Posterior cingulate gyrus (tissue), 11 donors: ENCODE measurements around the gene VPS4B.
A peak's percentile ranks its signal among the peaks of the same experiment; 100 is the strongest.
"Not testable (repeated sequence)": the region's sequence is repeated elsewhere in the genome, so short reads cannot be mapped to it uniquely, and the experiment has no call there.

Experiments
- DNase-seq, 10 donors: peaks; one replicate each; pipeline versions ENCODE4 v3.0.0 to v3.0.0-alpha.2; 2020 to 2021; ENCODE audit warnings: mixed read lengths in 3 of 10
- intact Hi-C: fragments of 100-400 bp; cut with DNase I; formaldehyde crosslinking; loops from one replicate; pipeline ENCODE4 v1.15.1; 2023

VPS4B gene

DNA sequence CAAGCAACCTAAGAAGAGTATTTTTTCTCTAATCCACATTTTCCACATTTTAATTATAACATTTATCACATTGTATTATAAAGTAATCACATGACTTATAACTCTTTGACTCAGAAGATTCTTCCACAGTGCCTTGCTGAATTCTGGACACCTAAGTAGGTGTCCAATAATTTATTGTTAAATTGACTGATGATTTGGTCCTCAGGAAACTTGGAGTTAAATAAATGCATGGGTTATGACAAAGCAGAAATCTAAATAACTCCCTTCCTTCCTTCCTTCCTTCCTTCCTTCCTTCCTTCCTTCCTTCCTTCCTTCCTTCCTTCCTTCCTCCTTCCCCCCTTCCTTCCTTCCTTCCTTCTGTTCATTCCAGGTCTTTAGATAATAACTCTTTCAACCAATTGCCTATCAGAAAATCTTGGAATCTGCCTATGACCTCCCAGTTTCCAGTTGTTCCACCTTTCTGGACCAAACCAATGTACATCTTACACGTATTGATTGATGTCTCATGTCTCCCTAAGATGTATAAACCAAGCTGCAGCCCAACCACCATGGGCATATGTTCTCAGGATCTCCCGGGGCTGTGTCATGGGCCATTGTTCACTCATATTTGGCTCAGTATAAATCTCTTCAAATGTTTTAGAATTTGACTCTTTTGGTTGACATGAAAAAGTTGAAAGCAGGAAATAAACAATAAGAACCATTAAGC is 44.8 kb downstream of the VPS4B start:
- intact Hi-C loops = no loop called here
- DNase-seq = no peak

DNA sequence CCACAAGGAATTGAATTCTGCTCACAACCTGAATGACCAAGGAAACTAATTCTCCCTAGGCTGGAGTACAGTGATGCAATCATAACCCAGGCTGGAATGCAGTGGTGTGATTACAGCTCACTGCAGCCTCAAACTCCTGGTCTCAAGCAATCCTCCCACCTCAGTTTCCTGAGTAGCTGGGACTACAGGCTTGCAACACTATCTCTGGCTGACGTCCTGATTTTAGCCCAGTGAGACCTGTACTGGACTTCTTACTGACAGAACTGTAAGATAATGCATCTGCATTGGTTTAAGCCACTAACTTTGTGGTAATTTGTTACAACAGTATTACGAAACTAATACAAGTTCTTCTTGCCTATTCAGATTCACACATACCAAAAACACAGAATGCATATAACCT is 45.7 kb downstream of the VPS4B start:
- no peak for DNase-seq
- intact Hi-C loops = no loop called here

DNA sequence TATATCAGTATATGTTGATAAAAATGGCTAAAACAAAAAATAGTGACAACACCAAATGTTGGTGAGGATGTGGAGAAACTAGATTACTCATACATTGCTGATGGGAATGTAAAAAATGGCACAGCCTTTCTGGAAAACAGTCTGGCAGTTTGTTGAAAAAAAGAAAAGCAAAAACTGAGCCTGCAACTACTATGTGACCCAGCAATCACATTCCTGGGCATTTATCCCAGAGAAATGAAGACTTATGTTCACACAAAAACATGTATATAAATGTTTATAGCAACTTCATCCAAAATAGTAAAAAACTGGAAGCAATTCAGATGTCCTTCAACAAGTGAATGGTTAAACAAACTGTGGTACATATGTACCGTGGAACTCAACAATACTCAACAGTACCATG is 47.7 kb downstream of the VPS4B start:
- intact Hi-C loops = no loop called here

DNA sequence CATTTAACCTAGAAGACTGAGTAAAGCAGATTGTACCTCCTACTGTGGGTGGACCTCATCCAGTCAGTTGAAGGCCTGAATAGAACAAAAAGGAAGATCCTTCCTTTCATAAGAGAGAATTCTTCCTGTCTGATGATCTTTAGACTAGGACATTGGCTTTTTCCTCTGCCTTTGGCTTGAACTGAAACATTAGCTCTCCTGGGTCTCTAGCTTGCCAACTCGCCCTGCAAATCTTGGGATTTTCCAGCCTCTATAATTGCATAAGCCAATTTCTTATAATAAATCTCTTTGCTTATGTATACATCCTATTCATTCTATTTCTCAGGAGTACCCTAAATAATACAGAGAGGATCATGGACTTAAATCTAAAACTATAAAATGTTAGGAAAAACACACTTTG is 49.1 kb downstream of the VPS4B start:
- intact Hi-C loops = no loop called here
- DNase-seq = no peak

More for the DNA sequence above, 47.7 kb downstream of the VPS4B start:
- no peak for DNase-seq

DNA sequence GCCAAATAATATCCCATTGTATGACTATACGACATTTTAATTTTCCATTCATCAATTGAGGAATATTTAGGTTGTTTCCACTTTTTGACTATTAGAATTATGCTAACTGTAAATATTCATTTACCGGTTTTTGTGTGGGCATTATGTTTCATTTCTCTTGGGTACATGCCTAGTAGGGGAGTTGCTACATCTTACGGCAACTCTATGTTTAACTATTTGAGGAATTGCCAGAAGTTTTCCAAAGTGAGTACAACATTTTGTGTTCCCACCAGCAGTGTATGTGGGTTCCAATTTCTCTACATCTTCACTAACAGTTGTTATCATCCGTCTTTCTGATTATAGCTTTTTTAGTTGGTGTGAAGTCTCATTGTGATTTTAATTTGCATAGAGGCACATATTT is 53.7 kb downstream of the VPS4B start:
- DNase-seq = no peak
- intact Hi-C loops = loop anchor here (5.0 kb wide), 1 partner anchor 69 kb away; no protein-coding TSS in a partner anchor

DNA sequence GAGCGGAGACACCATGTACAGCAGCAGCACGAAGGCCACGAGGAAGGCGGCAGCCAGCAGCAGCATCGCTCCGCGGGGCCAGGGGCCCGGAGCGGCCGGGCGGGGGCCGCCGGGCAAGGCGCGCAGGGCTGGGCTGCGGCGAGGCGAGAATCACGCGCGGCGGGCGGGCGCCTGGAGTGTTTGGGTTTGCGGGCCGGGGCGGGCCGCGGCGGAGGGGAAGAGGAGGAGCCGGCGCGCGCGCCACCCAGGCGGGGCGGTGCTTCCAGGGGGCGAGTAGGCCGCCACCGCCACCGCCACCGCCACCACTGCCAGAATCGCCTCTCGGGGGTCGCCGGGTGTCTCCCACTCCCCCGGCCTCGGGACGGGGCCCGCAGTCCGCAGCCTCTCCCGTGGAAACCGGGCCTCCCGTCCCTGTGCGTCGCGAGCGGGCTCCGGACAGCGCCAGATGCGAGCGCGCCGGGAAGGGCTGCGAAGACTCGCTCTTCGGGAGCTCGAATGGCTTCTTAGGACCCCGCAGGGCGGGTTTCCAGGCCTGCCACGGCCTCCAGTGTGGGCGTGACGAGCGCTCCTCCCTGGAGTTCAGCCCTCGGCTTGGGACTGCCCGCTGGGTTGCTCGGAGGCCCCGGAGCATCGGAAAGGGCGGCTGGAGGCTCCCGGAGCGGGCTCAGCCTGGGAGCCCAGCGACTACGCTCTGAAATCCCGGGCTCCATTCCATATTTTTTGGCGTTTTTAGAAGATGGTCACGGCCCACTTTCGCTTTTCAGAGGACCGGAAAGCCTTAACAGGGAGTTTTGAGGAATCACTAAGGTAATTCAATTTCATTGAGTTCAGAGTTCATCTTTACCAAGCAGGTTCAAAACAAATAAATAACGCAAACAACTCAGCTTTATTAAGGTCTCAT is 55.0 kb downstream of the VPS4B start, which contains the start of gene KDSR:
TSS of gene KDSR (minus strand) at position 154 of the 901 bp plus-strand sequence. CDS start at position 66, 88 bp downstream.
- intact Hi-C loops = loop anchor here (1.0 to 5.0 kb wide), 3 partner anchors 47 to 70 kb away; partner anchors contain the start of gene VPS4B
- peak; percentile 84 to 98 (median 92) for DNase-seq

DNA sequence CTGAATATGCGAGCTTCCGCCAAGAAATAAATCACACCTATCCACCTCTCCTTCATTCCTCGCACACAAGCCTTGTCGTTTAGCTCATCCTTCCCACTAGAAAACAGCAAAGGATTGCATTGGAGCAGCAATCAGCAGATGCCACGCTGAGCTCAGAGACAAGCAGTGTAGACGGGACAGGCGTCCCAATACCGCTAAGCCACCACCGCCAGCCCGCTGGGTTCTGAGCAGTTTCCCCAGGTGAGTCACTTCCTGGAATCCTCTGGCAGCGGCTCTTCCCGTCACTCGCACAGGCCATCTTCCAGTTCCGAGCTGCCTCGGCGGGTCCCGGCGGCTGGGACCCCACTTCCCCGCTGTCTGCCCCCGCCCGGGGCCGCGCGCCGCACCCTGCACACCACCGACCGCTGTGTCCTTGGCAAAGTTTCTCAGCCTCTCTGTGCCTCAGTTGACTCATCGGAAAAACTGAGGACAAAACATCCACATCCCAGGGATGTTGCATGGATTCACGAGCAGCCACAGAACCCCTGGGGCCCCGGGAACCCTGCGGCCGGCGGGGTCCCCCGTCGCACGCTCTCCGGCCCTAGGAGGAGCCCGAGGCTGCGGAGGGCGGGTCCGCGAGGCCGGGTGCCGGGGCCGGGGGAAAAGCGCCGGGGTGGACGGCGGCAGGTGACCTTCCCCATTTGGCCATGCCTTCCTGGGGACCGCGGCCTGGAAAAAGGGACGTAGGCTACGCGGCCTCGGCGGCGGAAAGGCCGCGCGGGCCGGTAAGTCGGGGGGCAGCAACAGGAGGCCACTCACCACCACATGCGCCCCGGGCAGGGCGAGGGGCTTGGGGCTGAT is 55.8 kb downstream of the VPS4B start:
- intact Hi-C loops = loop anchor here (1.0 to 5.0 kb wide), 3 partner anchors 46 to 71 kb away; partner anchors contain the start of gene VPS4B
- DNase-seq = peak in 8 of 10 donors; percentile 13 to 91 (median 46)

DNA sequence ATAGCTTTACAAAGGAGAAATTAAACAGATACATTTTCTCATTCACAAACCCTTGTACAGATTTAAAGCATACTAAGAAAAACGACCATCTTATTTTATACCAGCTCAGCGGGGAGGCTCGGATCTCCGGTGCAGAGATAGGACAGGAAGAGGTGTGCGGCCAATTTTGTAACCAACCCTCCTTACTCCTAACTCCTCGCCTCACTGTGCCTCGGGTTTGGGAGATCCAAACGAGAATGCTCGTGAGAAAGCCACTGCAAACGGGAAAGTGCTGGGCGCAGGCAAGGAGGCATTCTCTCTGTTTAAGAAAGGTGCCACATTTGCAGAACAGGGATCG is 56.4 kb downstream of the VPS4B start:
- intact Hi-C loops = loop anchor here (5.0 kb wide), 1 partner anchor 71 kb away; no protein-coding TSS in a partner anchor
- DNase-seq = peak in 5 of 10 donors; percentile 20 to 79 (median 31)

DNA sequence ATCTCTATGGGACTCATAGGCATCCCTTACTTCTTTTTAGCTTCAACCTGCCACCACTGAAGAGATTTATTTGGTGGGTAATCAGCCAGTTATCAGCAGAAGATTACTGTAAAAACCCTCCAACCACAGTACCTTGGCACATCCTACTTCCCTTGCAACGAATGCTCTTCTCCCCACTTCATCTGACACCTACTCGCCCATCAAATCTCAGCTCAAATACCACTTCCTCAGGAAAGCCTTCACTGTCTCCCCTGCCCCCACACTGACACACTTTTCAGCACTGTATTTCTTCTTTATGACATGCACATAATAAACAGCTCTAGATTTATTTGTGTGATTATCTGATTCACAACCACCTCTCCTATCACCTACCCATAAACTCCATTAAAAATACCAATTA is 58.3 kb downstream of the VPS4B start:
- DNase-seq = no peak

DNA sequence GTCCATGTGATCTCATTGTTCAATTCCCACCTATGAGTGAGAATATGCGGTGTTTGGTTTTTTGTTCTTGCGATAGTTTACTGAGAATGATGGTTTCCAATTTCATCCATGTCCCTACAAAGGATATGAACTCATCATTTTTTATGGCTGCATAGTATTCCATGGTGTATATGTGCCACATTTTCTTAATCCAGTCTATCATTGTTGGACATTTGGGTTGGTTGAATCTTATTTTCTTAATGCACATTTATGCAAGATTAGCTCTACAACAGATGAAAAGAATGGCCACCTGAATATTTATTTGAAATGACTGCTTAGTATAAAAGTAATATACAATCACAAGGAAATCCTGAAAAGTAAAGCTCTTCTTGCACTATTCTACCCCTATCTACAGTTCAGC is 58.9 kb downstream of the VPS4B start:
- intact Hi-C loops, DNase-seq: not testable (repeated sequence)

More for the DNA sequence above, 58.3 kb downstream of the VPS4B start:
- intact Hi-C loops = no loop called here

DNA sequence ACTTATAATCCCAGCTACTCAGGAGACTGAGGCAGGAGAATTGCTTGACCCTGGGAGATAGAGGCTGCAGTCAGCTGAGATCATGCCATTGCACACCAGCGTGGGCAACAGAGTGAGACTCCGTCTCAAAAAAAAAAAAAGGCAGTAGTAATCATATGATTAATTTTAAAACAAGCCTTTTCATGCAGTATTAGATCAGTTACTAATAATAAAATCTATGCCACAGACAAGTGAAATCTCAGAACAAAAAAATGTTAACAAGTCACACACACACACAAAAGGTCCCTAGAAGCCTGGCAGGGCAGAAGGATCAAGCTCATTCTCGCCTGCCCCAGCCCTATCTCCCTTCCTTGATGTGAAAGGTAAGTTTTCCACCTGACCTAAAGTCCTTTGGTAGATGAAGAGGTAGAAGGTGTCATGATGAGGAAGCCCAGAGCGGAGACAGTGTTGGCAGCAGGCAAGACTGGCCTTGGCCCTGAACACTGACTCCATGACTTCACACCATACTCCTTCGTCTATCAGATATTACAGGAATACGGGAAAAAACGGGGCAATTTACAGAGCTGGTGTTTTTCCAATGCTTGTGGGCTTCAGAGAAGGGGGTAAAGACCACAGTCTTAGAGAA is 65.9 kb downstream of the VPS4B start:
- DNase-seq = no peak
- intact Hi-C loops = no loop called here

DNA sequence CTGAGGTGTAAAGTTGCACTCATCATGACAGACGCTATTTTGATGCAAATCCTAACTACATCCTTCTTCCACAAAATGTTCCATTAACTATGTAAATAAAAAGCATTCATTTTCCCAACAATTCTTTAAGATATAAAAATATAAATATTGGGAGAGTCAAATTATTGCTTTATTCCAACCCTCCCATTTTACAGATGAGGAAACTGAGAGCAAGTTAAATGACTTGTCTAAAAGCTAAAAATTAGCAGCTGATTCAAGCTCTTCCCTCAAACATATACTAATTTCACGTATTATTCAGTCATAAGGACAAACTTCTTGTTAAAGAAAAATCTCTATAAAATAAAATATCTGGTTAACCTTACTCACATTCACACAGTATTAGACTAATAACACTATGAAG is 72.0 kb downstream of the VPS4B start:
- DNase-seq = no peak
- intact Hi-C loops = no loop called here

DNA sequence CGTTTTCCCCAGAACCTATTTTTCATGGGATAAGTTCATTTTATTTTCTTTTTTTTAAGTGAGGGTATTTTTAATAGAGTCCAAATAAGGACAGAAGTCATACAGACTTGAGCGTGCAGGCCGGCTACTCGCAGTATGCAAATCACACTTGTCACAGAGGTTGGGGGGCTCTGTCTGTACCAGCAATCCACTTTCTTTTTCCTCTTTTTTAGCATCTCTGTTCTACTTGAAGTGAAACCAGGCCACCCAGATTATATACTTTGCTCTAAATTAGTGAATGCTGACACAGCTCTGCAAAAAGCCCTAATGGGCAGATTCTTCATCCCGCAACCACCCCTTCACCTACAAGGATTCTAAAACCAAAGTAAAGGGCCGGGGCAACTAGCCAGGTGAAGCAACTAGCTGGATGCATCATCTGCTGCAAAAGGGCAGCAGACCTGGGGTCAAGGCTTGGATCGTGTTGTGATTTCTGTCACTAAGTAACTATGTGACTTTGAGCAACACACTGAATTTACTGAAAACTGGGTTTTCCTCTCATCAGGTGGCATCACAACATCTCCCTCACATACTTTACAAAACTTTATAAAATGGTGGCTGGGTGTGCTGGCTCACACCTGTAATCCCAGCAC is 73.7 kb downstream of the VPS4B start:
- intact Hi-C loops = no loop called here
- no peak for DNase-seq

DNA sequence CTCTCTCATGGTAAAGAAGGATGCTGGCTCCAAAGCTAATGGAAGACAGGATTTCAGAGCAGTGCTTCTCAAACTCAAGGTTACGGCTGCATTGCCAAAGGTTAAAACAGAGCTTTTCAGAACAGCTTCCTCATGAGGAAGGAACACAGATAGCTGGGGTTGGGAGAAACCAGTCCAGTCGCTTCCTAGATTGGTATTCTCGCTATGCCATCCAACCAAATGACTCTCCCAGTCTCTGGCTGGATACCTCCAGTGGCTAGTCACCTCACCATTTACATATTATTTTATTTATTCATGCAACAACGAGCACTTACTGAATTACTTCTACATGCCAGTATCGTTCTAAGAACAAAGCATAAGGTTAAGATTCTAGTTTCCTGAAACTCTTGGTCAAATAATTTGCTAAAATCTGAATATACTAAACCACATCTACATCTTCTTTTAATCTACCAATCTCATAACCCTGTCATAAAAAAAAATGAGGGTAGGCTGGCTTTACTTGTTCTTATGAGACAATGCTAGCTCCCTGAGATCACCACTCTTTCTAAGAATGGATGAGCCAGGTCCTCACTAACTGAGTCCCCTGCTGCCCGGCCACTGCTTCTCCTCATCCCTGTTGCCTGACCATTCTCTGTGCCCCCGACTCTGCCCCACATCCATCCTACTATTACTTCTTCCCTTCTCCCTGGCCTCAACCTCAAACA is 75.6 kb downstream of the VPS4B start:
- no peak for DNase-seq
- intact Hi-C loops = no loop called here

DNA sequence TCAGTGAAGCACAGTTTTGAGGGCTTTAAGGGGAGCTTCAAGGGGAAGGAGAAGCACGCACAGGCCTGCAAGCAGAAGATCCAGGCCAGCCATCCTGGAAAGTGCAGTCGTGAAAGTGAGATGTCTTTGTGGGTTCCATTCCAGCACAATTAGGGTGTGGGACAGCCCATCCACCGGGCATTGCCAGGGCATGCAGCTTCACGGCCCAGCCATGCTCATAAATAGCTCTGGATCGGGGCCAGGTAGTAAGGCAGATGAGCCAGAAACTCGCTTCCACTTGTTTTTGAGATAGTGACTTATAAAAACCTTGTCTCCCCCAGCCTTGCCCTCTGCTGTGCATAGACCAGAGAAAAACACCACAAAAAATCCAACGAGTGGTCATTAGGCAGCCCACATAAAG is 76.2 kb downstream of the VPS4B start:
- peak in 1 of 10 donors; percentile 19 for DNase-seq
- intact Hi-C loops = no loop called here

DNA sequence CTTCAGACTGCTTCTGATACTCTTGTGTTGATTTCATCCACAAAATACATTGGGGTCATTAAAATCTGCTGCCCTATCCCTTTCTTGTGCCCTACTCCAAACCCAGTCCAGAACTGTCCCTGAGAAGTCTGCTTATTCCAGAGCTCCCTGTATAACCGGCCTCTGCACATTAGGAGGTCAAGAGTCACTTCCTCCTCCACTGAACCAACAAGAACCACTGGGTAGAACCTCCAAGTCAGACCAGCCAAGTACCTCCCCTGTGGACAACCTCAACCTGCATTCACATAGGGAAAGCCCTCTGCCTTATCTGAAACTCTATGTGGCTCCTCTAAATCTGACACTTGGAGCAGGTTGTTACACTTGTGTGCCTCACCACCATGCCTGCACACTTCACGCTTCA is 77.4 kb downstream of the VPS4B start:
- intact Hi-C loops = loop anchor here (5.0 kb wide), 1 partner anchor 97 kb away; no protein-coding TSS in a partner anchor
- no peak for DNase-seq

DNA sequence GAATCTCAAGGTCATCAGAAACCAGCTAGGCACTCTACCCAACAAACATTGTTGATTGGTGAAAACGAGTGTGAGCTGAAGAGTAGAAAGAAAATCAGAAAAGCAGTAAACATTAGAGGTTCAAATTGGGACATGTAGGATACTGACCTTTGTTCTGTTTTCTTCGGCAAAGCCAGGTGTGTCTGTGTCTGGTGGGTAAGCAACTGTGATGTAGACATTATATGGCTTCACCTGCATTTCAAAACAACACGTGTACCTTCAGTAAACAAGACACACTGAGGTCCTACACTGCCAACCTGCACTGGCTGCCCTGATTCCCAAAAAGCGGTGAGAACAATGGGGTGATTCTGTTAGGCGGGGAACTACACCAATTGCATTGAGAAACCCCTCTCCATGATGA is 78.0 kb downstream of the VPS4B start:
- intact Hi-C loops = loop anchor here (5.0 kb wide), 1 partner anchor 98 kb away; no protein-coding TSS in a partner anchor
- no peak for DNase-seq

DNA sequence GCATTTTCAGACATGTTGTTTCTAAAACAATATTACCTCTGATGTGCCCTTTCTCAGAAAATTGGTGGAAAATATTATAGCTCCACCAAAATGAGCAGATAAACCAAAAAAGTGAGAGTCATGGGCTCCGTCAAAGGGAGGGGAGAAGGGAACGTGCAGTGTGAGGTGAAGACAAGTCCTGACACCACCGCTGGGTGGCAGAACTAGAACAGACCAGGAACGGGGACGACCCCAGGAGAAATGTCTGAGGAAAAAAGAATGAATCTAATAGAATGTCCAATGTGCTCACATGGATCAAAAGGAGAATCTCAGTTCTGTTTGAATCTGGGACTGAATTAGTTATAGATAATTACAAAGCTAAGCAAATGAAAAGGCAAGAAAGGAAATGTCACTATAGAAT is 80.1 kb downstream of the VPS4B start:
- peak in 3 of 10 donors; percentile 27 to 89 (median 39) for DNase-seq
- intact Hi-C loops = loop anchor here (5.0 kb wide), 1 partner anchor 100 kb away; no protein-coding TSS in a partner anchor
